NCI-H146 (cell line): ENCODE results near the gene TUBAL3.
"Not testable (repeated sequence)": the region's sequence is repeated elsewhere in the genome, so short reads cannot be mapped to it uniquely, and the experiment has no call there.

Experiments used
- DNase-seq: peaks from one replicate; lab custom pipeline; 2025; lab: John Stamatoyannopoulos, UW

TUBAL3 gene

GRCh38 chr10:5423771-5424170, 19.1 kb upstream of the TUBAL3 start:
- DNase-seq: no peak

- DNase-seq: no peak
Observed at GRCh38 chr10:5419466-5420094, 15.0 kb upstream of the TUBAL3 start.

GRCh38 chr10:5418584-5418983, 14.0 kb upstream of the TUBAL3 start:
- DNase-seq: no peak

- DNase-seq: no peak
Observed at GRCh38 chr10:5416981-5417380, 12.4 kb upstream of the TUBAL3 start.

GRCh38 chr10:5413012-5413938, 8.6 kb upstream of the TUBAL3 start:
- DNase-seq: peak; percentile 46

- peak; percentile 95 for DNase-seq
Observed at GRCh38 chr10:5412277-5412941, 7.8 kb upstream of the TUBAL3 start, which contains the start of gene NET1. TSS of gene NET1 (plus strand) at chr10:5412557. CDS start at chr10:5412693, 136 bp downstream.

- DNase-seq: no peak
Observed at GRCh38 chr10:5411941-5412276, 7.3 kb upstream of the TUBAL3 start.

- not testable (repeated sequence) for DNase-seq
Observed at GRCh38 chr10:5410787-5411186, 6.2 kb upstream of the TUBAL3 start.

GRCh38 chr10:5406918-5407317, 2.3 kb upstream of the TUBAL3 start:
- DNase-seq: no peak

GRCh38 chr10:5402798-5403197, 1.8 kb downstream of the TUBAL3 start:
- no peak for DNase-seq

GRCh38 chr10:5400468-5401240, 4.0 kb downstream of the TUBAL3 start:
- peak; percentile 58 for DNase-seq

- DNase-seq: no peak
Observed at GRCh38 chr10:5399332-5399731, 5.3 kb downstream of the TUBAL3 start.

GRCh38 chr10:5396556-5397300, 7.9 kb downstream of the TUBAL3 start:
- DNase-seq: no peak

- no peak for DNase-seq
Observed at GRCh38 chr10:5395168-5395567, 9.5 kb downstream of the TUBAL3 start.

GRCh38 chr10:5393529-5393928, 11.1 kb downstream of the TUBAL3 start:
- no peak for DNase-seq

- no peak for DNase-seq
Observed at GRCh38 chr10:5391790-5392189, 12.8 kb downstream of the TUBAL3 start.

GRCh38 chr10:5390607-5391205, 13.9 kb downstream of the TUBAL3 start:
- no peak for DNase-seq

- no peak for DNase-seq
Observed at GRCh38 chr10:5387169-5387568, 17.5 kb downstream of the TUBAL3 start.

GRCh38 chr10:5385224-5385623, 19.4 kb downstream of the TUBAL3 start:
- no peak for DNase-seq

GRCh38 chr10:5381187-5381586, 23.4 kb downstream of the TUBAL3 start:
- DNase-seq: no peak

GRCh38 chr10:5380395-5380794, 24.2 kb downstream of the TUBAL3 start:
- DNase-seq: not testable (repeated sequence)
